ENCODE measurements around the gene MRTFA. TPM values are rescaled to one million over a fixed set of nuclear protein-coding genes. Genes with fewer than 3 reads are reported as not detected.
A peak's percentile ranks its signal among the peaks of the same experiment; 100 is the strongest.

The MRTFA gene
- 28.1 TPM for polyA plus RNA-seq (2012; ENCODE audit: low read depth, missing spikeins)

DNA sequence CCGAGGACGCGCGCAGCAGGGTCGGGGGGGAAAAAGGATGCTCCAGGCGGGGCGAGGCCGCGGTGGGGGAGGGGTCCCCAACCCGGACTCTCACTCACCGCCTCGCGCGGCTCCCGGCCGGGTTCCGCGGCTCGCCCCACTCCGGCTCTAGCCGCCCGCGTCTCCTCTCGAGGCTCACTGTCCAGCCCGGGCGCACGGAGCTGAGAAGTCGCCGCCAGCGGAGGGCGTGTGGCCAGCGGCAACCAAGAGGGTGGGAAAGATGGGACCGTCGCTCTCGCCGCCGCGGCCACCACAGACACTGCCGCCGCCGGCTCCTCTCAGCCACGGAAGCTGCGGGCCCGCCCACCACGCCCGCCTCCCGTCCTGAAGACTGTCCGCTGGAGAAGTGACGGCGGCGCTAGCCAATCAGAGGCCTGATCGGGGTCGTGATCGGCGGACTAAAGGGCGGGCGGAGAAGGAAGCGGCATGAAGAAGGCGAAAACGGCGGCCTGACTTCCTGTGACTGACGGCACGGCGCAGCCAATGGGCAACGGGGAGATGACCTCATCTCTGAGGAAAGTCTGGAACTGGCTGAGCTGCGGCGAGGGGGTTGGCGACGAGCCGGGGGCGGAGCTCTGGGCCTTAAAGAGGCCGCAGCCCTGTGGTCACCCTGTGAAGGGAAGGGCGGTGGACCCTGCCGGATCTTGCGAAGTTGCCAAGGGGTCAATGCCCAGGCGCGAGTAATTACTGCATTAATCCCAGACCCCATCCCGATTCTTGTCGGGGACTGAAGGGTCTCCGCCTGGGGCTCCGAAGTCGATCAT is at the start of gene MRTFA:
TSS of gene MRTFA (minus strand) at position 340 of the 803 bp plus-strand sequence.
- TF ChIP-seq POLR2A (IDR thresholded peaks at IDR 0.05; ENCODE audit: low read depth, low read length) (peak; percentile 78), PAX5 (IDR thresholded peaks at IDR 0.05; ENCODE audit: insufficient read depth, low read length, severe bottlenecking) (no peak), TAF1 (IDR thresholded peaks at IDR 0.05; ENCODE audit: low read depth, low read length) (peak; percentile 73), POU2F2 (IDR thresholded peaks at IDR 0.05; ENCODE audit: low read depth, low read length) (peak; percentile 42; the same call in 1 of the 2 replicates), POLR2AphosphoS5 (IDR thresholded peaks at IDR 0.05; ENCODE audit: low read depth, low read length) (peak; percentile 68), SPI1 (IDR thresholded peaks at IDR 0.05; ENCODE audit: low read depth, low read length) (peak; percentile 28)
- DNase-seq (ENCODE audit: insufficient read length, low spot score) (peak; percentile 86), FAIRE-seq (peak; percentile 100)

DNA sequence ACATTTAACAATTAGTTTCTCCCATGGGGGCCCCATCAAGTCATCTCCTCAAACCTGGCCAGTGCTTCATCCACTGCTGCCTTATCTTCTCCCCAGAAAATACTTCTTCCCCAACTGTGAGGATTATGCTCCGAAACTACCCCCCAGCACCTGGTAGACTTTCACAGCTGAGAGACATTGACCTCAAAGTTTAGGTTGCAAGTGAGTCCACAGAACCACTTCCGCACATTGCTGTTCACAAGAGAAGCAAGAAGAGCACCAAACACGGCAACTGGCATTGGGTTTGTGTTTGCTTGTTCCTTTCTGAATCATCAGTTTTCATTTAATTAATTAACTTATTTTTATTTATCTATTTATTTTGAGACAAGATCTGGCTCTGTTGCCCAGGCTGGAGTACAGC is 48.9 kb upstream of the MRTFA start:
- FAIRE-seq (peak; percentile 57), DNase-seq (ENCODE audit: insufficient read length, low spot score) (no peak)
- TF ChIP-seq PAX5 (IDR thresholded peaks at IDR 0.05; ENCODE audit: insufficient read depth, low read length, severe bottlenecking): no peak
- TF ChIP-seq SPI1 (IDR thresholded peaks at IDR 0.05; ENCODE audit: low read depth, low read length): peak; percentile 67

DNA sequence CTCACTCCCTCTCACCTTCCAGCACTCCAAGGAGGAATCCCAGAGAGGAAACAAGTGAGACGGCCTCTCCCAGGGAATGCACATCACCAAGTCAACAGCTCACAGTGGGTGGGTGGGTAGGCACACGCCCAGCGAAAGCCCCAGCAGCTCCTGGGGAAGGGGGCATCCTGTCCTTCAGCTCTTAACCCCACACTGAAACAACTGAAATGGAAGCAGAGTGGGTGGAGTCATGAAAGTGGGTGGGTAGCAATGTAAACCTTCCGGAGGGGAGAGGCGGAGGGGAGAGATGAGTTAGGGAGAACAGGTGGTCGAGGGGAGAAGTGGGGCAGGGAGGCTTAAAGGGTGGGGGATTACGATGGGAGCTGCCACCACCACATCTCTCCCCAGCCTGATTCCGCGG is 48.2 kb upstream of the MRTFA start:
- FAIRE-seq: no peak
- no peak for DNase-seq (ENCODE audit: insufficient read length, low spot score)
- no peak for TF ChIP-seq TAF1 (IDR thresholded peaks at IDR 0.05; ENCODE audit: low read depth, low read length)
- no peak for TF ChIP-seq POLR2A (IDR thresholded peaks at IDR 0.05; ENCODE audit: low read depth, low read length)
- no peak for TF ChIP-seq POLR2AphosphoS5 (IDR thresholded peaks at IDR 0.05; ENCODE audit: low read depth, low read length)
- TF ChIP-seq SPI1 (IDR thresholded peaks at IDR 0.05; ENCODE audit: low read depth, low read length): no peak
- TF ChIP-seq PAX5 (IDR thresholded peaks at IDR 0.05; ENCODE audit: insufficient read depth, low read length, severe bottlenecking): no peak
- no peak for TF ChIP-seq POU2F2 (IDR thresholded peaks at IDR 0.05; ENCODE audit: low read depth, low read length)

DNA sequence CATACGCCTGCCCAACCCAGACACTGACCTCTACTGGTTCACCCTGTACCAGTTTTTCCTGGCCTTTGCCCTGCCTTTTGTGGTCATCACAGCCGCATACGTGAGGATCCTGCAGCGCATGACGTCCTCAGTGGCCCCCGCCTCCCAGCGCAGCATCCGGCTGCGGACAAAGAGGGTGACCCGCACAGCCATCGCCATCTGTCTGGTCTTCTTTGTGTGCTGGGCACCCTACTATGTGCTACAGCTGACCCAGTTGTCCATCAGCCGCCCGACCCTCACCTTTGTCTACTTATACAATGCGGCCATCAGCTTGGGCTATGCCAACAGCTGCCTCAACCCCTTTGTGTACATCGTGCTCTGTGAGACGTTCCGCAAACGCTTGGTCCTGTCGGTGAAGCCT is 44.9 kb upstream of the MRTFA start:
- DNase-seq (ENCODE audit: insufficient read length, low spot score) (no peak), FAIRE-seq (no peak)
- no peak for TF ChIP-seq POU2F2 (IDR thresholded peaks at IDR 0.05; ENCODE audit: low read depth, low read length)
- no peak for TF ChIP-seq SPI1 (IDR thresholded peaks at IDR 0.05; ENCODE audit: low read depth, low read length)
- TF ChIP-seq POLR2A (IDR thresholded peaks at IDR 0.05; ENCODE audit: low read depth, low read length): no peak
- TF ChIP-seq TAF1 (IDR thresholded peaks at IDR 0.05; ENCODE audit: low read depth, low read length): no peak
- no peak for TF ChIP-seq PAX5 (IDR thresholded peaks at IDR 0.05; ENCODE audit: insufficient read depth, low read length, severe bottlenecking)
- TF ChIP-seq POLR2AphosphoS5 (IDR thresholded peaks at IDR 0.05; ENCODE audit: low read depth, low read length): no peak

DNA sequence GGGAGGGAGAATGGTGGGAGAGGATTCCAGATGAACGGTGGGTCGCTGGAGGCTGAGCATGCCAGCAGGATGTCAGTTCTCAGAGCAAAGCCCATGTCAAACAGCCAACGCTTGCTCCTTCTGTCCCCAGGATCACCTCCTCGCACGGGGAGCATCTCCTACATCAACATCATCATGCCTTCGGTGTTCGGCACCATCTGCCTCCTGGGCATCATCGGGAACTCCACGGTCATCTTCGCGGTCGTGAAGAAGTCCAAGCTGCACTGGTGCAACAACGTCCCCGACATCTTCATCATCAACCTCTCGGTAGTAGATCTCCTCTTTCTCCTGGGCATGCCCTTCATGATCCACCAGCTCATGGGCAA is 44.3 kb upstream of the MRTFA start:
- TF ChIP-seq TAF1 (IDR thresholded peaks at IDR 0.05; ENCODE audit: low read depth, low read length) (no peak), POU2F2 (IDR thresholded peaks at IDR 0.05; ENCODE audit: low read depth, low read length) (no peak)
- no peak for DNase-seq (ENCODE audit: insufficient read length, low spot score)
- FAIRE-seq: no peak

DNA sequence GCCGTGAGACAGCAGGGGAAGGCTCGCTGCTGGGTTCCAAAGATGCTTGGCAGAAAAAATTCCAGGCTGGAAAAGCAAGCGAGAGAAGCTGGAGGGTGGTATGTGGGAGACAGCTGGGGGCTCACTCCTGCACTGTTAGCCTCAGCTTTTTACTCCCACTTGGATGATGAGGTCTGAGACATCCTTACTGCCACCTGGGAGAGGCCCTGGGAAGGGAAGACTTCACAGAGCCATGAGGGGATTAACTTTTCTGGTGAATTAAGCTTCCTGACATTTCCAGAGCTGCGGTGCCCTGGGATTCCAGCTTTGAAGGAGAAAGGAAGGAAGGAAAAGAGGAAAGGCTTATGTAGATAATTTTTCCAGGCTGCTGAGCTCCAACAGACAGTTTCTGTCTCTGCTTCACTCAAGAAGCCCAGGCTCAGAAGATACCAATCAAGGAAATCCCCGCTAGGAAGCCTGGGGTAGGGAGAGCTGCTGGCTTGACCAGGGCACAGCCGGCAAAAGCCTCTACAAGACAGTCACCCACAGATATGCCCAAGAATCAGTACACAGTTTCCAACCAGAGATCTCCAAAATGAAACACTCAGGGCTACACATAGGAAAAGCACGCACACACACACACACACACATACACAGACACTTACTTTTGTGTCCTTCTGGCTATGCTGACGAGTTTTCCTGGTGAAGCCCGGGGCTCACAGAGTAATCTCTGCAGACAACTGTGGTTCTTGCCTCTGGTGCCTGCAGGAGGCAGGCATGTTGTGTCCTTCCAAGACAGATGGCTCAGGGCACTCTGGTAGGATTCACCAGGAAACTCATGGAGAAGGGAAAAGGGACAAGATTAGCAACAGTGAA is 43.7 kb upstream of the MRTFA start:
- no peak for TF ChIP-seq SPI1 (IDR thresholded peaks at IDR 0.05; ENCODE audit: low read depth, low read length)
- no peak for TF ChIP-seq POU2F2 (IDR thresholded peaks at IDR 0.05; ENCODE audit: low read depth, low read length)
- no peak for TF ChIP-seq POLR2A (IDR thresholded peaks at IDR 0.05; ENCODE audit: low read depth, low read length)
- no peak for TF ChIP-seq PAX5 (IDR thresholded peaks at IDR 0.05; ENCODE audit: insufficient read depth, low read length, severe bottlenecking)
- no peak for TF ChIP-seq POLR2AphosphoS5 (IDR thresholded peaks at IDR 0.05; ENCODE audit: low read depth, low read length)
- no peak for TF ChIP-seq TAF1 (IDR thresholded peaks at IDR 0.05; ENCODE audit: low read depth, low read length)
- DNase-seq (ENCODE audit: insufficient read length, low spot score) (no peak), FAIRE-seq (no peak)

DNA sequence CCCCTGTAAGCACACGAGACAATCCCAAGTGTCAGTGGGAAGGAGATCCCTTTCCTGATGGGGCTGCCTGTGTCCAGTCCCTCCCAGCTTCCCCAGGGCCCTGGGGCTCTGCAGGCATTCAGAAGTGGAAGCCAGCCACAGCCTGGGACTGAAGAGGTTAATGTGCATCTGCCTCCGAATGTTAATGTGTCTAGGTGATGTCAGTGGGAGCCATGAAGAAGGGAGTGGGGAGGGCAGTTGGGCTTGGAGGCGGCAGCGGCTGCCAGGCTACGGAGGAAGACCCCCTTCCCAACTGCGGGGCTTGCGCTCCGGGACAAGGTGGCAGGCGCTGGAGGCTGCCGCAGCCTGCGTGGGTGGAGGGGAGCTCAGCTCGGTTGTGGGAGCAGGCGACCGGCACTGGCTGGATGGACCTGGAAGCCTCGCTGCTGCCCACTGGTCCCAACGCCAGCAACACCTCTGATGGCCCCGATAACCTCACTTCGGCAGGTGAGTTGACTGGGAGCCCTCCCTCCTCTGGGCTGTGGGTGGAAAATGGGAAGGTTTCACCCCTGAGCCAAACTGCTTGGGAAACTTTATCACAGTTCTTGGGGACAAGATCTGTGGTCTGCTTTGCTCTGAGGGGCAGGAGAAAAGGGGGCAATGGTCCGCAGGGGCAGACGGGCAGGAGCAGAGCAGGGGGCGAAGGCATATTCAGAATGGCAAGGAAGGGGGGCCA is 42.9 kb upstream of the MRTFA start, which contains the start of gene MCHR1:
TSS of gene MCHR1 (plus strand) at position 236 of the 715 bp plus-strand sequence. CDS start at position 405, 169 bp downstream.
- no peak for DNase-seq (ENCODE audit: insufficient read length, low spot score)
- TF ChIP-seq POLR2A (IDR thresholded peaks at IDR 0.05; ENCODE audit: low read depth, low read length) (no peak), TAF1 (IDR thresholded peaks at IDR 0.05; ENCODE audit: low read depth, low read length) (no peak), SPI1 (IDR thresholded peaks at IDR 0.05; ENCODE audit: low read depth, low read length) (no peak), POLR2AphosphoS5 (IDR thresholded peaks at IDR 0.05; ENCODE audit: low read depth, low read length) (no peak)

DNA sequence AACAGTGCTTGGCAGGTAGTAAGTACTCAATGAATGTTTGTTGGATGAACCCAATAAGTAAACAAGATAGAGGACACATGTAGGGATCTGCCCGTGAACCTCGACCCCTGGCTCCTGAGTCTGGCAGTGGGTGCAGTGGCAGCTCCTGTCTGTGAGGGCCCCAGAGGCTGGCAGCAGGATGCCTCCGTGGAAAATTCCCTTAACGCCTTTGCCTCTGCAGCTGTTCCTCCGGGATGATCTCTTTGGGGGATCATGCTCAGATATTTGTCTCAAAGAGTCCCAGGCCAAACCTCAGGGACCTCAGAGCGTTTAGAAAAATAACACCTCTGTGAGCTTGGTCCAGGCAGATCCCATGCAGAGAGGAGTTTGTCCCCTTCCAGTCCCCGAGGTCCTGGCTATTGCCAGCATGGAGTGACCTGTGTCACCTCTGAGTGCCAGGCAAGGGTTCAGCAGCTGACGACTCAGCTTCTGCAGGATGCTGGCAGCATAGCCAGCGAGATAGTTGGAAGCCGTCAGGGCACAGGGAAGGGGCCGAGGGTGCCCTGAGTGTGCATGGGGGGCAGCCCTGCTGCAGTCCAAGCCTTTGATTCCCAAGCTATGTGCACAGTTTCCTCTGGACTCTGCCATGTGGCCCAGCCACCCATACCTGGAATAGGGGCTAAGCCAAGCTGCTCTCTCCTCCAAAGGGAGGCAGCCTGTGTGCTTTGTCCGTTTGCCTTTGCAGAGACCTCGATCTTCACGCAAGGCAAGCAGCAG is 42.2 kb upstream of the MRTFA start:
- TF ChIP-seq POLR2A (IDR thresholded peaks at IDR 0.05; ENCODE audit: low read depth, low read length): no peak
- no peak for TF ChIP-seq TAF1 (IDR thresholded peaks at IDR 0.05; ENCODE audit: low read depth, low read length)
- no peak for TF ChIP-seq PAX5 (IDR thresholded peaks at IDR 0.05; ENCODE audit: insufficient read depth, low read length, severe bottlenecking)
- TF ChIP-seq POU2F2 (IDR thresholded peaks at IDR 0.05; ENCODE audit: low read depth, low read length): no peak
- no peak for TF ChIP-seq POLR2AphosphoS5 (IDR thresholded peaks at IDR 0.05; ENCODE audit: low read depth, low read length)
- no peak for TF ChIP-seq SPI1 (IDR thresholded peaks at IDR 0.05; ENCODE audit: low read depth, low read length)
- DNase-seq (ENCODE audit: insufficient read length, low spot score) (no peak), FAIRE-seq (no peak)

More for the DNA sequence above, 42.9 kb upstream of the MRTFA start, which contains the start of gene MCHR1:
- FAIRE-seq: no peak
